Spleen (tissue), 7 donors: ENCODE data around the gene DCD.

Experiments
- CTCF ChIP-seq, 11 experiments: fragments of 200-600 bp in 7 of 11; fragments of 450-650 bp in 4 of 11; sonication (generic) in 4 of 11; IDR thresholded peaks in 8 of 11; conservative IDR thresholded peaks in 3 of 11; 1 replicate in 7 of 11; 2 replicates in 4 of 11; pipeline versions ENCODE4 v1.4.0 to v1.8.0; 2016 to 2021; ENCODE audit warnings: antibody characterized with exemption in 11 of 11, inconsistent platforms in 4 of 11, mild to moderate bottlenecking in 1 of 11
- POLR2A ChIP-seq, 3 donors: fragments of 450-650 bp; IDR thresholded peaks; one replicate each; pipeline ENCODE4 v1.5.1; 2017; ENCODE audit warnings: antibody characterized with exemption in 3 of 3, mild to moderate bottlenecking in 1 of 3
- donor health status: DM: no; HTN: no; CAD: no; lungs with moderate emphysema.
- donor health status: DM: no; HTN: no; CAD: no.
- donor health status: DM: no; HTN: no; CAD: no.

GRCh38 chr12:54678131-54678530 is 30.0 kb upstream of the DCD start:
- TF ChIP-seq POLR2A (IDR thresholded peaks at IDR 0.05) (no peak), CTCF (IDR thresholded peaks at IDR 0.05 in 8 of 11, conservative IDR thresholded peaks at IDR 0.05 in 3 of 11) (no peak)
